Measurements from ENCODE around the gene KIF5A. TPM values are rescaled to one million over a fixed set of nuclear protein-coding genes. Genes with fewer than 3 reads are reported as not detected.

KIF5A gene
- polyA plus RNA-seq, 1 of the 3 experiments (the other 2 are of a cell fraction): 6.2 TPM

DNA sequence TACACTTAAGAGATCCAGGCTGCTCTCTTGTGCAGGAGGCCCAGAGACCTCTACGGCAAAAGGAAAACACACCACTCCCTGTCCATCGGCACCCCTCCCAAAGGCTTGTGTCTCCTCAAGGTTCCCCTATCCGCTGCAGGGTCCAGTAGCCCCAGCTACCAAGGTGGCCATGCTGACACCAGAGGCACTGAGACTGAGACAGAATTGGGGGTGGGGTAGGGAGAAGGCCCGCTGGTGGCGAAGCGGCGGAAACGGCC lies 30.1 kb upstream of the KIF5A start:
- DNase-seq: no peak
- CTCF ChIA-PET: interaction anchor here (1.0 to 1.9 kb wide), 3 partner anchors 44 to 61 kb away, joined by 3 to 5 read pairs (median 3); no protein-coding TSS in a partner anchor
- H3K4me2 ChIP-seq: peak overlapping the region; percentile 92
- peak overlapping the region; percentile 97 to 98 for H3K27ac ChIP-seq (ENCODE audit: low read depth in 2 of 2, low read length in 1 of 2)
- peaks cover 54% of the 10 kb centered on the region for H3K79me2 ChIP-seq (ENCODE audit: insufficient read depth)
- peak overlapping the region; percentile 72 to 94 for H3K4me3 ChIP-seq (ENCODE audit: low read depth in 2 of 2, low read length in 1 of 2)
- H3K27me3 ChIP-seq (ENCODE audit: insufficient read depth): no peaks in the 10 kb centered on the region
- POLR2A ChIA-PET: interaction anchor here (1.0 to 2.2 kb wide), 13 partner anchors 13 to 290 kb away, joined by 3 to 13 read pairs (median 4); partner anchors contain the start of genes DCTN2, MARS1 and SHMT2
- H3K9me3 ChIP-seq: no peaks in the 10 kb centered on the region
- H3K4me1 ChIP-seq (ENCODE audit: control insufficient read depth in 1 of 2, insufficient read depth in 2 of 2, low read depth in 1 of 2, low read length in 1 of 2): peaks cover 41 to 42% of the 10 kb centered on the region in 2 experiments
- 7% methylated on average over 3 of the region's 8 CpGs for WGBS (ENCODE audit: low lambda C conversion rate)
- peaks cover 62% of the 10 kb centered on the region for H3F3A ChIP-seq (replicated peaks; ENCODE audit: insufficient read depth)
- no peaks in the 10 kb centered on the region for H3K9me2 ChIP-seq
- H3K9ac ChIP-seq: peak overlapping the region; percentile 98
- no peak for TF ChIP-seq TEAD4 (IDR thresholded peaks at IDR 0.05; ENCODE audit: borderline replicate concordance, insufficient read depth)
- no peak for TF ChIP-seq TAF1 (IDR thresholded peaks at IDR 0.05; ENCODE audit: borderline replicate concordance, low read depth, low read length)
- TF ChIP-seq FOXM1 (IDR thresholded peaks at IDR 0.05; ENCODE audit: low read depth): no peak
- TF ChIP-seq GABPA (IDR thresholded peaks at IDR 0.05; ENCODE audit: low read depth): no peak
- no peak for TF ChIP-seq EZH2phosphoT487 (IDR thresholded peaks at IDR 0.05; ENCODE audit: borderline replicate concordance, low read depth)
- peak; percentile 67; the same call in 1 of the 2 replicates for TF ChIP-seq MXI1 (IDR thresholded peaks at IDR 0.05; ENCODE audit: low read depth, low read length)
- no peak for TF ChIP-seq YY1 (IDR thresholded peaks at IDR 0.05; ENCODE audit: low read depth)
- peaks cover 48% of the 10 kb centered on the region for H4K20me1 ChIP-seq (ENCODE audit: insufficient read depth)
- H2AFZ ChIP-seq (ENCODE audit: low read depth): no peak overlapping the region
- peaks cover 43 to 44% of the 10 kb centered on the region in 2 experiments for H3K36me3 ChIP-seq (replicated peaks in 1 of 2; ENCODE audit: control insufficient read depth in 1 of 2, insufficient read depth in 2 of 2, low read length in 1 of 2)

GRCh38 chr12:57520053-57520818 lies 29.6 kb upstream of the KIF5A start, which contains the start of gene DDIT3:
Gene DDIT3 (minus strand): TSS chr12:57520514. CDS start chr12:57517406, 3,108 bp downstream.
- peaks cover 48% of the 10 kb centered on the region for H4K20me1 ChIP-seq (ENCODE audit: insufficient read depth)
- ChIA-PET CTCF (interaction anchor here (0.7 to 1.9 kb wide), 7 partner anchors 27 to 121 kb away, joined by 3 to 5 read pairs (median 3); partner anchors contain the start of gene DCTN2), POLR2A (interaction anchor here (0.6 to 2.2 kb wide), 16 partner anchors 10 to 290 kb away, joined by 3 to 13 read pairs (median 4); partner anchors contain the start of genes ARHGEF25, DCTN2, MARS1 and SHMT2)
- no peaks in the 10 kb centered on the region for H3K27me3 ChIP-seq (ENCODE audit: insufficient read depth)
- H3K27ac ChIP-seq (ENCODE audit: low read depth in 2 of 2, low read length in 1 of 2): peak within 1 kb of the TSS; percentile 97 to 98
- H3K9me3 ChIP-seq: no peaks in the 10 kb centered on the region
- WGBS (ENCODE audit: low lambda C conversion rate): 1% methylated on average over 39 of the region's 52 CpGs
- peaks cover 59% of the 10 kb centered on the region for H3F3A ChIP-seq (replicated peaks; ENCODE audit: insufficient read depth)
- H3K9me2 ChIP-seq: no peaks in the 10 kb centered on the region
- peak within 1 kb of the TSS; percentile 98 for H3K9ac ChIP-seq
- peak within 1 kb of the TSS; percentile 79; the same call in 1 of the 2 replicates for H2AFZ ChIP-seq (ENCODE audit: low read depth)
- peak within 1 kb of the TSS; percentile 72 to 94 for H3K4me3 ChIP-seq (ENCODE audit: low read depth in 2 of 2, low read length in 1 of 2)
- peaks cover 57% of the 10 kb centered on the region for H3K79me2 ChIP-seq (ENCODE audit: insufficient read depth)
- peaks cover 42 to 43% of the 10 kb centered on the region in 2 experiments for H3K36me3 ChIP-seq (replicated peaks in 1 of 2; ENCODE audit: control insufficient read depth in 1 of 2, insufficient read depth in 2 of 2, low read length in 1 of 2)
- H3K4me1 ChIP-seq (ENCODE audit: control insufficient read depth in 1 of 2, insufficient read depth in 2 of 2, low read depth in 1 of 2, low read length in 1 of 2): peaks cover 41 to 46% of the 10 kb centered on the region in 2 experiments
- H3K4me2 ChIP-seq: peak within 1 kb of the TSS; percentile 92
- peak; percentile 94 for DNase-seq
- TF ChIP-seq, protein P1, sequence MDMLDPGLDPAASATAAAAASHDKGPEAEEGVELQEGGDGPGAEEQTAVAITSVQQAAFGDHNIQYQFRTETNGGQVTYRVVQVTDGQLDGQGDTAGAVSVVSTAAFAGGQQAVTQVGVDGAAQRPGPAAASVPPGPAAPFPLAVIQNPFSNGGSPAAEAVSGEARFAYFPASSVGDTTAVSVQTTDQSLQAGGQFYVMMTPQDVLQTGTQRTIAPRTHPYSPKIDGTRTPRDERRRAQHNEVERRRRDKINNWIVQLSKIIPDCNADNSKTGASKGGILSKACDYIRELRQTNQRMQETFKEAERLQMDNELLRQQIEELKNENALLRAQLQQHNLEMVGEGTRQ (IDR thresholded peaks at IDR 0.05; ENCODE audit: borderline replicate concordance, low read depth, low read length): 0 out of 2 replicates have a peak, but pooled peaks have one; percentile 28
- TF ChIP-seq EP300 (IDR thresholded peaks at IDR 0.05; ENCODE audit: borderline replicate concordance in 1 of 2, low read depth in 1 of 2, low read length in 1 of 2): peak in 1 of 2 experiments; percentile 58; a peak in 1 of 4 replicates
- peak; percentile 97 for TF ChIP-seq TAF1 (IDR thresholded peaks at IDR 0.05; ENCODE audit: borderline replicate concordance, low read depth, low read length)
- TF ChIP-seq IRF3 (IDR thresholded peaks at IDR 0.05; ENCODE audit: low read depth, low read length): peak; percentile 64
- TF ChIP-seq FOXM1 (IDR thresholded peaks at IDR 0.05; ENCODE audit: low read depth): no peak
- peak; percentile 91; the same call in 1 of the 2 replicates for TF ChIP-seq SIN3A (IDR thresholded peaks at IDR 0.05; ENCODE audit: borderline replicate concordance, low read depth, low read length)
- TF ChIP-seq CHD2 (IDR thresholded peaks at IDR 0.05; ENCODE audit: low read length, partially characterized antibody): peak; percentile 83
- peak; percentile 58; the same call in 1 of the 2 replicates for TF ChIP-seq JUND (IDR thresholded peaks at IDR 0.05)
- TF ChIP-seq RXRA (IDR thresholded peaks at IDR 0.05; ENCODE audit: borderline replicate concordance, low read depth): peak; percentile 60; the same call in 1 of the 2 replicates
- TF ChIP-seq FOSL2 (IDR thresholded peaks at IDR 0.05; ENCODE audit: borderline replicate concordance, low read depth): peak; percentile 79; the same call in 1 of the 2 replicates
- 0 out of 2 replicates have a peak, but pooled peaks have one; percentile 10 for TF ChIP-seq NFIC (IDR thresholded peaks at IDR 0.05; ENCODE audit: borderline replicate concordance)
- 0 out of 2 replicates have a peak, but pooled peaks have one; percentile 7 for TF ChIP-seq SMC3 (IDR thresholded peaks at IDR 0.05; ENCODE audit: low read depth, low read length)
- 0 out of 2 replicates have a peak, but pooled peaks have one; percentile 44 for TF ChIP-seq GABPA (IDR thresholded peaks at IDR 0.05; ENCODE audit: low read depth)
- peak; percentile 73; the same call in 1 of the 2 replicates for TF ChIP-seq MAX (IDR thresholded peaks at IDR 0.05; ENCODE audit: low read depth)
- TF ChIP-seq, protein P2, sequence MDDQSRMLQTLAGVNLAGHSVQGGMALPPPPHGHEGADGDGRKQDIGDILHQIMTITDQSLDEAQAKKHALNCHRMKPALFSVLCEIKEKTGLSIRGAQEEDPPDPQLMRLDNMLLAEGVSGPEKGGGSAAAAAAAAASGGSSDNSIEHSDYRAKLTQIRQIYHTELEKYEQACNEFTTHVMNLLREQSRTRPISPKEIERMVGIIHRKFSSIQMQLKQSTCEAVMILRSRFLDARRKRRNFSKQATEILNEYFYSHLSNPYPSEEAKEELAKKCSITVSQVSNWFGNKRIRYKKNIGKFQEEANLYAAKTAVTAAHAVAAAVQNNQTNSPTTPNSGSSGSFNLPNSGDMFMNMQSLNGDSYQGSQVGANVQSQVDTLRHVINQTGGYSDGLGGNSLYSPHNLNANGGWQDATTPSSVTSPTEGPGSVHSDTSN (IDR thresholded peaks at IDR 0.05): peak; percentile 67
- peak; percentile 100 for TF ChIP-seq POLR2AphosphoS5 (IDR thresholded peaks at IDR 0.05; ENCODE audit: low read depth, low read length)
- no peak for TF ChIP-seq MEF2A (IDR thresholded peaks at IDR 0.05; ENCODE audit: borderline replicate concordance, low read depth)
